Endothelial cell of umbilical vein (primary cell): ENCODE data around the gene FZD2. TPM values are rescaled to one million over a fixed set of nuclear protein-coding genes. Genes with fewer than 3 reads are reported as not detected.

Experiments used
- BruUV-seq: library from RNA; stranded (reverse); fragments of 400-500 nt; replicated peaks from 2 replicates; lab custom pipeline; 2021; lab: Mats Ljungman, UMichigan
- CTCF ChIA-PET: fragments of 300-600, 350-600 bp; sonication (Branson Sonifier 250); formaldehyde crosslinking; loops from one replicate; lab custom pipeline; 2021; ENCODE audit warnings: antibody characterized with exemption, inconsistent platforms; lab: Charles Lee
- POLR2A ChIA-PET: fragments of 300-600, 350-600 bp; sonication (Branson Sonifier 250); formaldehyde crosslinking; loops from one replicate; lab custom pipeline; 2021; ENCODE audit warnings: antibody characterized with exemption, inconsistent platforms; lab: Charles Lee
- DNase-seq: peaks from one replicate; pipeline ENCODE4 v3.0.0-alpha.2; 2011; ENCODE audit warnings: low read depth, low spot score
- FAIRE-seq: peaks from 2 replicates; lab custom pipeline; 2011; peaks lifted over from hg19 to GRCh38; lab: Jason Lieb, UNC
- H2AFZ ChIP-seq: 2 replicates; pipeline ENCODE4 v1.6.0; 2012; ENCODE audit warnings: low read depth, low read length, control low read depth, inconsistent platforms
- H3K27ac ChIP-seq: 2 replicates; pipeline ENCODE4 v1.5.1; 2011; ENCODE audit warnings: low read depth, mild to moderate bottlenecking, control low read depth, low read length, moderate library complexity; ENCODE audit not compliant: insufficient read depth
- H3K27me3 ChIP-seq, 2 experiments: 2 replicates each; pipeline versions ENCODE4 v1.6.0 to v1.6.1; 2011; ENCODE audit warnings: low read length in 2 of 2, mixed read lengths in 1 of 2; ENCODE audit not compliant: control insufficient read depth in 2 of 2, insufficient read depth in 2 of 2
- H3K36me3 ChIP-seq, 2 experiments: 2 replicates in 1 of 2; 3 replicates in 1 of 2; pipeline ENCODE4 v1.5.1; 2011; ENCODE audit warnings: low read length in 2 of 2, mild to moderate bottlenecking in 1 of 2, moderate library complexity in 1 of 2; ENCODE audit not compliant: control insufficient read depth in 2 of 2, insufficient read depth in 2 of 2; ENCODE audit errors: extremely low read depth in 1 of 2
- H3K4me1 ChIP-seq: 3 replicates; pipeline ENCODE4 v1.5.1; 2011; ENCODE audit warnings: mild to moderate bottlenecking, low read length; ENCODE audit not compliant: control insufficient read depth, insufficient read depth; ENCODE audit errors: extremely low read depth
- H3K4me2 ChIP-seq: 2 replicates; pipeline ENCODE4 v1.6.1; 2011; ENCODE audit warnings: low read length, control low read depth, mixed read lengths; ENCODE audit not compliant: insufficient read depth
- H3K4me3 ChIP-seq, 3 experiments: fragments of 200-600 bp in 1 of 3; sonication (generic), shearing (Covaris generic) in 1 of 3; replicated peaks in 1 of 3; 2 replicates each; pipeline ENCODE4 v1.5.1; 2011 to 2016; ENCODE audit warnings: control low read depth in 3 of 3, low read length in 3 of 3, mild to moderate bottlenecking in 2 of 3, inconsistent platforms in 1 of 3, low read depth in 1 of 3, moderate library complexity in 1 of 3; ENCODE audit not compliant: insufficient read depth in 1 of 3
- H3K79me2 ChIP-seq: 2 replicates; pipeline ENCODE4 v1.6.0; 2012; ENCODE audit warnings: low read length, inconsistent platforms; ENCODE audit not compliant: control insufficient read depth, insufficient read depth
- H3K9ac ChIP-seq: replicated peaks from 2 replicates; pipeline ENCODE3; 2011; ENCODE audit warnings: low read length, control low read depth; ENCODE audit not compliant: insufficient read depth; ENCODE audit errors: extremely low read depth
- H3K9me1 ChIP-seq: replicated peaks from 3 replicates; pipeline ENCODE4 v1.6.0; 2011; ENCODE audit warnings: mild to moderate bottlenecking, low read length; ENCODE audit not compliant: control insufficient read depth, insufficient read depth; ENCODE audit errors: extremely low read depth
- H3K9me3 ChIP-seq: replicated peaks from 2 replicates; pipeline ENCODE4 v1.5.1; 2012; ENCODE audit warnings: low read length, inconsistent platforms; ENCODE audit not compliant: control insufficient read depth, insufficient read depth
- H4K20me1 ChIP-seq: replicated peaks from 2 replicates; pipeline ENCODE3; 2011; ENCODE audit warnings: mild to moderate bottlenecking, low read length; ENCODE audit not compliant: control insufficient read depth, insufficient read depth; ENCODE audit errors: extremely low read depth
- dilution Hi-C: fragments of 300-500 bp; cut with MboI; formaldehyde crosslinking; loops from one replicate; pipeline ENCODE4 v1.15.0; 2019; ENCODE audit warnings: low sequenced_read_pairs; ENCODE audit not compliant: extremely low pct_ligation_motif_present
- intact Hi-C: fragments of 100-400 bp; cut with micrococcal nuclease; formaldehyde crosslinking; loops from one replicate; pipeline ENCODE4 v1.10.0; 2022
- polyA plus RNA-seq, 4 experiments: library from polyadenylated mRNA; depleted of rRNA in 3 of 4; stranded (reverse) in 3 of 4; unstranded in 1 of 4; fragments of >200 nt; gene quantifications; 2 replicates each; pipeline versions ENCODE4 v1.2.1 to v1.2.3, GENCODE V29; 2011 to 2012; ENCODE audit warnings: missing spikeins in 1 of 4
- total RNA-seq: library from RNA; stranded (reverse); gene quantifications from 2 replicates; pipeline ENCODE4 v1.2.3, GENCODE V29; 2021
- TF ChIP-seq, protein P1 (sequence below), 2 donors: IDR thresholded peaks; 1 replicate in 1 of 2; 2 replicates in 1 of 2; pipeline ENCODE4 v1.5.1; 2011; ENCODE audit warnings: low read length in 2 of 2, mild to moderate bottlenecking in 2 of 2, moderate library complexity in 2 of 2, control low read depth in 1 of 2, inconsistent platforms in 1 of 2, low read depth in 1 of 2; ENCODE audit not compliant: insufficient read depth in 1 of 2; ENCODE audit errors: extremely low read depth in 1 of 2
- TF ChIP-seq, protein P2 (sequence below): IDR thresholded peaks from 2 replicates; pipeline ENCODE4 v1.6.1; 2011; ENCODE audit not compliant: insufficient read depth, insufficient read length

Gene FZD2
- total and polyA plus RNA-seq, 2 donors (not counting 3 experiments of a cell fraction or from before 2014, with no cell fraction given), result 5.8 to 14.0 TPM

DNA sequence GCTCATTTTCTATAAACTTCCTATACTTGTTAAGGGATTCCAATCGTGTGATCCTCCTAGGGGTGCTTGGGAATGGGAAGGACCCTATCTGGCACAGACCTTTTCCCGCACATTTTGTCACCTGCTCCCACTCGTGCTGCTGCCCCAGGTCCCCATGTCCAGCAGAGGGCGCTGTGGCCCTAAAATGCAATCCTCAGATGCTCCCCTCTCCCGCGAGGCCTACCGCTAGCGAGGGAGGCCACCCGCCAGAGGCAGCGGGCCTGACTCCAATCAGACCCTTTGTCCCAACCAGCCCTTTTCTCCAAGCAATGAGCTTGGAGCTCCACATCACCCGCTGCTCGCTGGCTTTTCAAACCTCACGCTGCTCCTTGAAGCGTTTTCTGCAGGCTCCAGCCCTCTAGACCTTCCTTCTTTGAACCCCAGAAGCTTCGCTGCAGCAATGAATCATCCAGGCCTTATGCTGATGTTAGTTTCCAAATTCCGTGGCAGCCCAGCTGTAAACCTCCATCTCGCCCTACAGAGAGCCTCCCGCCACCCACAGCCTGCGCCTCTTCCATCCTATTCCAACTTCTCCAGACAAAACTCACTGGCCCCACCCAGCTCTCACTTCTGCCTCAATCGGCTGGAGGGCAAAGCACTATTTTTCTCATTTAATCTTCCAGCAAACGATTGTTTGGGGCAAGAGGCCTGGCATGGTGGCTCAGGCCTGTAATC is 23.6 kb upstream of the FZD2 start:
- H3K4me2 ChIP-seq, result no peak overlapping the region
- peak; percentile 80 for FAIRE-seq
- CTCF ChIA-PET, result interaction anchor here (0.6 to 7.5 kb wide), 31 partner anchors 10 to 174 kb away, joined by 3 to 120 read pairs (median 5); partner anchors contain the start of genes CCDC43, DBF4B, FZD2 and GPATCH8
- H3K4me3 ChIP-seq, result no peak overlapping the region
- peaks cover 5 to 6% of the 10 kb centered on the region in 2 experiments for H3K27me3 ChIP-seq
- H3K4me1 ChIP-seq, result peaks cover 6% of the 10 kb centered on the region
- DNase-seq, result peak; percentile 75
- H3K36me3 ChIP-seq, result no peaks in the 10 kb centered on the region
- TF ChIP-seq, protein P1, sequence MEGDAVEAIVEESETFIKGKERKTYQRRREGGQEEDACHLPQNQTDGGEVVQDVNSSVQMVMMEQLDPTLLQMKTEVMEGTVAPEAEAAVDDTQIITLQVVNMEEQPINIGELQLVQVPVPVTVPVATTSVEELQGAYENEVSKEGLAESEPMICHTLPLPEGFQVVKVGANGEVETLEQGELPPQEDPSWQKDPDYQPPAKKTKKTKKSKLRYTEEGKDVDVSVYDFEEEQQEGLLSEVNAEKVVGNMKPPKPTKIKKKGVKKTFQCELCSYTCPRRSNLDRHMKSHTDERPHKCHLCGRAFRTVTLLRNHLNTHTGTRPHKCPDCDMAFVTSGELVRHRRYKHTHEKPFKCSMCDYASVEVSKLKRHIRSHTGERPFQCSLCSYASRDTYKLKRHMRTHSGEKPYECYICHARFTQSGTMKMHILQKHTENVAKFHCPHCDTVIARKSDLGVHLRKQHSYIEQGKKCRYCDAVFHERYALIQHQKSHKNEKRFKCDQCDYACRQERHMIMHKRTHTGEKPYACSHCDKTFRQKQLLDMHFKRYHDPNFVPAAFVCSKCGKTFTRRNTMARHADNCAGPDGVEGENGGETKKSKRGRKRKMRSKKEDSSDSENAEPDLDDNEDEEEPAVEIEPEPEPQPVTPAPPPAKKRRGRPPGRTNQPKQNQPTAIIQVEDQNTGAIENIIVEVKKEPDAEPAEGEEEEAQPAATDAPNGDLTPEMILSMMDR (IDR thresholded peaks at IDR 0.05; ENCODE audit: extremely low read depth in 1 of 2, insufficient read depth in 1 of 2, low read depth in 1 of 2, low read length in 2 of 2), result peak; percentile 88 to 97
- TF ChIP-seq, protein P2, sequence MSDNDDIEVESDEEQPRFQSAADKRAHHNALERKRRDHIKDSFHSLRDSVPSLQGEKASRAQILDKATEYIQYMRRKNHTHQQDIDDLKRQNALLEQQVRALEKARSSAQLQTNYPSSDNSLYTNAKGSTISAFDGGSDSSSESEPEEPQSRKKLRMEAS, result no peak
- POLR2A ChIA-PET, result no interaction called here
- no TSS peak for BruUV-seq
- H3K27ac ChIP-seq, result no peak overlapping the region
- peak overlapping the region; percentile 90 for H2AFZ ChIP-seq
- intact Hi-C loops, result loop anchor here (1.0 to 10.0 kb wide), 3 partner anchors 103 to 201 kb away; no protein-coding TSS in a partner anchor
- no peaks in the 10 kb centered on the region for H3K79me2 ChIP-seq
- no peaks in the 10 kb centered on the region for H3K9me3 ChIP-seq
- H3K9me1 ChIP-seq, result no peaks in the 10 kb centered on the region
- no peaks in the 10 kb centered on the region for H4K20me1 ChIP-seq
- no peak overlapping the region for H3K9ac ChIP-seq
- dilution Hi-C loops, result no loop called here
